Stimulated activated CD4-positive, alpha-beta T cell treated with anti-CD3 and anti-CD28 coated beads, Interleukin-15, amount 100 ng/mL, for 1 hour (primary cell): ENCODE data around the gene COA6.

Source experiments
- DNase-seq, 2 donors: peaks; one replicate each; pipeline ENCODE4 v3.0.0-alpha.2; 2020; ENCODE audit warnings: low read depth in 1 of 2, low spot score in 1 of 2

Gene COA6

DNA sequence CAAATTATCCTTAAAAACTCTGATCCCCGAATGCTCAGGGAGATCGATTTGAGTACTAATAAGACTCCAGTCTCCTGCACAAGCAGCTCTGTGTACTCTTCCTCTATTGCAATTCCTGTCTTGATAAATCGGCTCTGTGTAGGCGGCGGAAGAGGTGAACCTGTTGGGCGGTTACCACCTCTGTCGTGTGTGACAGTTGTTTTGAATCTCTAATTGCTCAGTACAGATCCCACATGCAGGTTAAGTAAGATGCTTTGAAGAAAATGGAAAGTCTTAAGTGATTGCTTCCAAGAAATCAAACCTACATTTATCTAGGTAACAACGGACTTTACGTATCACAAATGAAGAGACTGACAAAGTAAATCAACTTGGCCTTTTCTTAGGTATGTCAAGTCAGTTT is 35.5 kb downstream of the COA6 start:
- peak; percentile 24 to 26 for DNase-seq

DNA sequence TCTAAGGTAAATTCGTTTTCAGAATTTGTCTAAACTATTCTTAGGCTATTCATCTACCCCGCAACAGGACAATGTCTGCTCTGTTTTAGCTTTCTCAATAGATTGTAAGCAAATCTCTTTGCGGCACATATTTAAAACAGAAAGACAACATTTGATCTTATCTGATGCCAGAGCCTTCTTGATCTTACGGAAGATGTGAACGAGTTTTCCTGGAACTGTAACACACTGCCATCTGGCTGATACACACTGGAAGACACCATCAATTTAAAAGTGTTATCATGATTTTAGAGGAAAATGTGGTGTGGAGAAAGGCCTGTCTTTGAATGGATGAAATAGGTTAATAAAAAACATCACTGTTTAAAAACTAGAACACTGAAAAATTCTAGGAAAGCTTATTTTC is 36.1 kb downstream of the COA6 start:
- DNase-seq, result no peak

DNA sequence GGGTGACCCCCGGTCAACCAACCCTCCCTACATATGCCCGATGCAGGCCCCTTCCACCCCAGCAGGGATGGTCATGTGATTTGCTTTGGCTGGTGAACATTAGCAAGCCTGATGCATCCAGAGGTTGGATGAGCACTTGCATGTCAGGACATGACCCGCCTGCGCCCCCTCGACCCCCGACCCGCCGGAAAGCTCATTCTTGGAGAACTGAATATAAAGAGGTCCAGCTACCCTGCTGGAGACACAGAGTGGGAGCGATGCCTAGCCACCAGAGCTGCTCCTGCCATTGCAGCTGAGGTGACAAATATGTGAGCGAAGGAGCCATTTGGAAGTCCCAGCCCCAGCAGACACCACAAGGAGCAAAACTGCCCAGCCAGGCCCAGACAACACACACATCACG is 39.6 kb downstream of the COA6 start:
- no peak for DNase-seq

DNA sequence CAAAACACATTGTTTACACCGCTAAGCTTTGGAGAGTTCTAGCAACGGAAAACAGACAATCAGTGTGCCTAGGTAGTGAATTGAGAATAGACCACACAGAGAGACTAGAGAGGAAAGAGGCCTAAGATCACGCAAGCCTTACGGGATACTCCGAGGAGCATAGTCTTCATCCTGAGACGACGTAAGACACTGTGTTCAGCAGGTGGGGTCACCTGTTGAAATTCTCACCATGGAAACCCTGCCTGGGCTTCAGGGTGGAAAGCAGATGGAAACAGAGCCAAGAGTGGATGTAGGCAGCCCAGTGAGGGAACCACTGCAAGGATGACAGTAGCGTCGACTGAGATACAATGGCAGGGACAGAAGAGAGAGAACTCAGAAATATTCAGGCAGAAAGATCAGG is 40.2 kb downstream of the COA6 start:
- no peak for DNase-seq

DNA sequence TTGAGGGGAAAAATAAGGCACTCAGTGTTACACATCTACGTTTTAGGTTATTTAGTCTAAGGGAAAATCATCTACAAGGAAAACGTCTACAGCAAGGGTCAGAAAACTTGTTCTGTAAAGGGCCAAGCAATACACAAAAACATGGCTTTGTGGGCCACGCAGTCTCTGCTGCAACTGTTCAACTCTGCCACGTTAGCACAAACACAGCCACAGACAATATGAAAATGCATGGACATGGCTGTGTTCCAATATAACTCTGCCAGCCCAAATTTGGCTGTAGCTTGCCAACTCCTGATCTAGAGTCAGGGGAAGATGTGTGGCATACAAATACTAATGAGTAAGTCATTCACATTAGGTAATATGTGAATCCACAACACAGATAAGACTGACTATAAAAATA is 40.7 kb downstream of the COA6 start:
- DNase-seq, result no peak

DNA sequence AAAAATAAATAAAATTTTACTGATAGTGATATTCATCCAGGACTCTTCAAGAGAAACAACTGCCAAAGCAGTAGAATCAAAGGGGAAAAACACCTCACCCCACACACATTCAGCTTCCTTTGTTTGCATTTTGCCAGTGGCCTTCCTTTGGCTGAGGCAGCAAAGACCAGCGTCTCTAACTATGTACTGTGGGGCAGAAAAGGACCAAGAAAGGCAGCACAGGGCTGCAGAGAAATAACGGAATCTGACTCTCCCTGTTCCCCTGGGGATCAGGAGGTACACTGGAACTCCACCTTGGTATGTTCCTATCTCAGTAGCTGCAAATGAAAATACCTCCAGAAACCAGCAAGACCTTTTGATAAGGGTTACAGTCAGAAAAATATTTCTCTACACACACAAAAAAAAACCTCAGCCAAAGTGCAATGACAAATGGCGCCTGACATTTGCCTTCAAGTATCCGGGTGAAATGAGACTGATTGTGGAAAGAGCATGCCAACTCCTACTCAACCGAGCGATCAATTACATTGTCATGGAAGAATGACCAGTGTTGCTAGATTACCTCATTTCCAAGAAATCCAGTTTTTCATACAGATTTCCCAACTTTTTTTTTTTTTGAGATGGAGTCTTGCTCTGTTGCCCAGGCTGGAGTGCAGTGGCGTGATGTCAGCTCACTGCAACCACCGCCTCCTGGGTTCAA is 54.8 kb downstream of the COA6 start:
- DNase-seq, result no peak

DNA sequence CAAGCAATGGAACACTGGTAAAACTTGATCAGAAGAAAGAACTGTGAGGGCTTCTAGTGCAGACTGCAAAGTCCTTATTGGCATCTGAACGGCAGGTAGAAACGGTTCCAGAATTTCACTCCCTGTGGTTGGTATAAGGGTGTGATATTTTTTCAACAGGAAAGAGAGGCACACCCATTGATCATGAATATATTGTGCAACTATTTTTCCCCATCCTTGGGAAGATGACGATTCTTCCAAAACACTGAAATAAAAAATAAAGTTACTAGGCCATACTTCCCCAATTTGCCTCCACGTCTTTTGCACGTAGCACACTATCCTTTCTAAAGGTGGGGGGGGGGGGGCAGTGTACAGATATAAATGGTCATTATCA is 56.2 kb downstream of the COA6 start:
- DNase-seq, result no peak

DNA sequence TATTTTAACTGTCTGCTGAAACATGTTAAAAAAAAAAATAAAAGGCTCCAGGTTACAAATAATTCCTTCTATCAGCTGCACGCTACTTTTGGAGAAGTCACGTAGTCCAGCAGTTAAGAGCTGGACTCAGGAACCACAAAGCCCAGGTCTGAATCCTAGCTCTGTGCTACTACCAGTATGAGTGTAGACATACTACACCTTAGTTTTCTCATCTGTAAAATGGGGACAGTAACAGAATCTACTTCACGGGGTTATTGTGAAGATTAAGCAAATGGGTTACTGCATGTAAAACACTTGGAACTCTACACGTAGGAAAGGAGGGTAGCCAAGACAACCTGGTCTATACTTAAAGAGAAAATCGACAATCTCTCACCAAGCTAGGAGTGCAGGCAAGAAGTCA is 57.4 kb downstream of the COA6 start:
- no peak for DNase-seq

DNA sequence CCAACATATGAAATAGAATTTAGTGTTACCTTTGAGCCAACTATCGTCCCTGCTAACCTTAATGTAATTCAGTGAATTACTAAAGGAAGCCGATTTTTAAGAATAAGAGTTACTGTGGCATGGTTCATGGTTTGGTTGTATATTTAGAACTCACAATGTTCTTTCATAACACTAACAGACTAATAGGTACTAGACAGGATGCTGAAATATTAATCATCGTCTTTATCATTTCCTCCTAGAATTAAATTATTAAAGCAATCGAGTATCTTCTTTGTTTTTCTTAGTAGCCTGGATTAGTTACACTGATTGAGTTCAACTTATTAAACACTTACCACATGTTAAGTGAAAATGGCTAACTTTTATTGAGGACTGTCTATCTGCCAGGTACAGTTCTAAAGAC is 58.0 kb downstream of the COA6 start:
- DNase-seq, result no peak

DNA sequence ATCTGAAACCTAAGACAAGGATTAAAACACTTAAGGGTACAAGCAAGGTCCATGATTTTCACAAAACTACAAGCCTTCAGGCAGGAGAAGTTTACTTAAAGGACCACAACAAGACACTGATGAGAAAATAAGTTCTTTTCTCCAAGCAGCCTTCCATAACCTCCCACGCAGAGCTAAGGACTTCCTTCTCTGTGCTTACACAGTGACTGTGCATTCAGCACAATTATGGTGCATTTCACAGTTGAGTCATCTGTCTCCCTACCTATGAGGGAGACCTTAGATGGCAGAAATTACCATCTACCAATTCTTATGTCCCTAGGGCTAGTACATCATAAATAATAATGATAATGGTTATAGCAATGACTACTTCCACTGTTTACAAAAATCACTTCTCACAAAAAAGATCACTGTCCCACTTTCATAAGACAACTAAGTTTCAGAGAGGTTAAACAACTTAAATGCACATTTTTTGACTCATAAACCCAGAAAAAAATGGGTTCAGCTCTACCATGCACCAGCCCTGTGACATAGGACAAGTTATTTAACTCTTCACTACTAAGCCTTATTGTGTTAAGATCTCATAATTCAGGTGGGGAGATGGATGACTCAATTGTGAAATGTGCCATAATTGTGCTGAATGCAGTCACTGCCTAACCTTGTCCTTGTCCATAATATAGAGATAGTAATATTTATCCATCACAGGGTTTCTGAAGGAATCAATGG is 60.5 kb downstream of the COA6 start:
- DNase-seq, result no peak
